ENCODE measurements around the gene CLN5. TPM values are rescaled to one million over a fixed set of nuclear protein-coding genes. Genes with fewer than 3 reads are reported as not detected.

The CLN5 gene
- total and polyA plus RNA-seq, 10 of the 15 experiments (the other 5 are each of a cell fraction or from before 2014, with no cell fraction given), result 11.2 to 22.2 (median 13.1) TPM

DNA sequence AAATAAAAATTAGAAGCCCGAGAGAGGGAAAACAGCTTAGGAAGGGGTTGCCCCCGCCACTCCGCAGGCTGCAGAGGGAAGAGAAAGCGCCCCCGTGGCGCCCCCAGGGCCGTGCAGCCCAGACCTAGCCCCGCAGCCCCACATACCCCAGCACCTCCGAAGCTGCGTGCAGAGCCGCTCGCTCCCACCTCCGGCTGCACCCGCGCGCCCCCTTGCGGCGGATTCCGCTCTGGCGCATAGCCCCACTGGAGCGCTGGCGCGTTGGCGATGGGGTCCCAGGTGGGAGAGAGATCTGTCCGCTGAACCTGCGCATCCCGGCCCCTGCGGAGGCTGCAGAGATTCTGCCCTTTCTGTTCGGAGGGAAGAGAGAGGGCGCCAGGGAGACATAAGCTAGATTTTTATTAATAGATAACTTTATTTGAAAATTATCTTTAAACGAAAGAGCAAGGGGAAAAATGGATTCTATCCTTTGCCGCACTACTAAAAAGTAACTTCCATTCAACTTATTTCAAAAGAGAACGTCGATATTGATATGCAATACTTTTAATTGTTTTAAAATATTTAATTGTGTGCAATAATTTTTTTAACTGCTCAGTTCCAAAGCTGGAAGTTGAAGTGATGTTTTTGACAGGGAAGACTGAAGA lies 11.7 kb upstream of the CLN5 start:
- no peak overlapping the region; the same call in 1 of the 2 replicates for H2AFZ ChIP-seq (ENCODE audit: control insufficient read depth, low read depth, low read length)
- no peak for DNase-seq (ENCODE audit: low read depth, low spot score)
- WGBS (ENCODE audit: insufficient coverage, insufficient replicate concordance, low lambda C conversion rate, missing lambda C conversion rate), result 5% methylated on average over 31 of the region's 34 CpGs
- BruUV-seq (replicated peaks), result no TSS peak
- no peak overlapping the region for H3K27ac ChIP-seq (ENCODE audit: control insufficient read depth, insufficient read depth)
- ChIA-PET RAD21 (ENCODE audit: unreplicated experiment) (interaction anchor here (0.6 to 3.1 kb wide), 8 partner anchors 10 to 502 kb away, joined by 3 to 13 read pairs (median 4); no protein-coding TSS in a partner anchor), POLR2A (interaction anchor here (0.6 to 1.1 kb wide), 5 partner anchors 11 to 1307 kb away, joined by 3 to 6 read pairs (median 5); partner anchors contain the start of gene CLN5), SMC1A (ENCODE audit: uncharacterized antibody, unreplicated experiment) (interaction anchor here (0.8 to 2.6 kb wide), 9 partner anchors 10 to 1110 kb away, joined by 3 to 9 read pairs (median 4); no protein-coding TSS in a partner anchor), CTCF (interaction anchor here (0.7 to 6.3 kb wide), 33 partner anchors 9 to 1695 kb away, joined by 3 to 54 read pairs (median 5); partner anchors contain the start of gene CLN5)
- H3K4me1 ChIP-seq (ENCODE audit: control insufficient read depth, insufficient read depth, low read length), result no peaks in the 10 kb centered on the region
- no peak overlapping the region for H3K4me3 ChIP-seq
- peak; percentile 100 for ATAC-seq
- no peak overlapping the region for H3K9ac ChIP-seq (ENCODE audit: control insufficient read depth, insufficient read depth, low read length)
- no peak overlapping the region for H3K4me2 ChIP-seq (ENCODE audit: control insufficient read depth, insufficient read depth)
- in situ Hi-C loops (cut with MboI), result no loop called here
- H3K9me3 ChIP-seq (replicated peaks; ENCODE audit: control insufficient read depth, insufficient read depth, low read length), result no peaks in the 10 kb centered on the region
- peaks cover 0 to 2% of the 10 kb centered on the region in 2 experiments; a peak in 2 of 4 replicates for H3K27me3 ChIP-seq (replicated peaks in 1 of 2; ENCODE audit: control insufficient read depth in 2 of 2, insufficient read depth in 2 of 2, low read length in 1 of 2)
- no peaks in the 10 kb centered on the region for H3K79me2 ChIP-seq (ENCODE audit: control insufficient read depth, insufficient read depth, low read length)
- intact Hi-C loops (cut with micrococcal nuclease; ENCODE audit: unreplicated experiment), result no loop called here
- no peaks in the 10 kb centered on the region for H3K36me3 ChIP-seq (ENCODE audit: control insufficient read depth in 2 of 2, insufficient read depth in 2 of 2, low read length in 1 of 2)
- no peaks in the 10 kb centered on the region for H4K20me1 ChIP-seq (ENCODE audit: control insufficient read depth, insufficient read depth)
- peak; percentile 23 for FAIRE-seq
- TF ChIP-seq POLR2A (IDR thresholded peaks at IDR 0.05; ENCODE audit: low read depth, low read length) (no peak), BHLHE40 (IDR thresholded peaks at IDR 0.05; ENCODE audit: borderline replicate concordance in 1 of 2, low read depth in 2 of 2, low read length in 1 of 2) (peak; percentile 17 to 30; a peak in 1 of 4 replicates), RBBP5 (conservative IDR thresholded peaks at IDR 0.05) (no peak), CTCF (IDR thresholded peaks at IDR 0.05 in 2 of 3, conservative IDR thresholded peaks at IDR 0.05 in 1 of 3; ENCODE audit: control insufficient read depth in 2 of 3, extremely low read depth in 1 of 3, insufficient read depth in 1 of 3, low read depth in 3 of 3, low read length in 3 of 3) (peak; percentile 89 to 99 (median 94)), PAX5 (IDR thresholded peaks at IDR 0.05; ENCODE audit: borderline replicate concordance, low read depth, low read length) (0 out of 2 replicates have a peak, but pooled peaks have one; percentile 22), SMC3 (IDR thresholded peaks at IDR 0.05; ENCODE audit: borderline replicate concordance, low read length) (peak; percentile 67), ATF7 (IDR thresholded peaks at IDR 0.05; ENCODE audit: low read depth) (no peak), TARDBP (IDR thresholded peaks at IDR 0.05; ENCODE audit: borderline replicate concordance) (no peak), FOXM1 (IDR thresholded peaks at IDR 0.05; ENCODE audit: low read depth, low read length) (no peak), SREBF1 (IDR thresholded peaks at IDR 0.05; ENCODE audit: low read length) (no peak), GATAD2B (conservative IDR thresholded peaks at IDR 0.05; ENCODE audit: low read depth) (0 out of 2 replicates have a peak, but pooled peaks have one; percentile 32), IKZF1 (conservative IDR thresholded peaks at IDR 0.05) (0 out of 2 replicates have a peak, but pooled peaks have one; percentile 18), POLR2AphosphoS2 (IDR thresholded peaks at IDR 0.05; ENCODE audit: low read depth, low read length) (no peak), USF1 (IDR thresholded peaks at IDR 0.05; ENCODE audit: borderline replicate concordance, extremely low read length, insufficient read depth, low read depth, low read length) (no peak), YY1 (IDR thresholded peaks at IDR 0.05; ENCODE audit: low read depth, low read length) (peak; percentile 57), SRF (IDR thresholded peaks at IDR 0.05; ENCODE audit: low read depth in 2 of 2, low read length in 2 of 2) (0 out of 4 replicates have a peak, but pooled peaks of 1 of the 2 experiments have one; percentile 20), RB1 (IDR thresholded peaks at IDR 0.05; ENCODE audit: borderline replicate concordance) (peak; percentile 24; the same call in 1 of the 2 replicates), RUNX3 (IDR thresholded peaks at IDR 0.05; ENCODE audit: low read length) (0 out of 2 replicates have a peak, but pooled peaks have one; percentile 11), CREM (IDR thresholded peaks at IDR 0.05; ENCODE audit: low read depth) (0 out of 2 replicates have a peak, but pooled peaks have one; percentile 43), FOXK2 (IDR thresholded peaks at IDR 0.05) (no peak), MYB (IDR thresholded peaks at IDR 0.05; ENCODE audit: borderline replicate concordance, low read depth, low read length) (no peak), POU2F2 (IDR thresholded peaks at IDR 0.05; ENCODE audit: borderline replicate concordance, low read depth, low read length) (peak; percentile 39; the same call in 1 of the 3 replicates), SMARCA5 (IDR thresholded peaks at IDR 0.05) (peak; percentile 80; the same call in 1 of the 2 replicates)
